HTR-8/SVneo (cell line): ENCODE results near the gene AMY2B.
A peak's percentile ranks its signal among the peaks of the same experiment; 100 is the strongest.
"Not testable (repeated sequence)": the region's sequence is repeated elsewhere in the genome, so short reads cannot be mapped to it uniquely, and the experiment has no call there.

Experiments used
- DNase-seq: peaks from one replicate; pipeline ENCODE4 v3.0.0; 2011; ENCODE audit warnings: low spot score, mixed read lengths; ENCODE audit not compliant: insufficient read length
- FAIRE-seq: peaks from 2 replicates; lab custom pipeline; 2011; peaks lifted over from hg19 to GRCh38; lab: Jason Lieb, UNC

AMY2B gene

DNA sequence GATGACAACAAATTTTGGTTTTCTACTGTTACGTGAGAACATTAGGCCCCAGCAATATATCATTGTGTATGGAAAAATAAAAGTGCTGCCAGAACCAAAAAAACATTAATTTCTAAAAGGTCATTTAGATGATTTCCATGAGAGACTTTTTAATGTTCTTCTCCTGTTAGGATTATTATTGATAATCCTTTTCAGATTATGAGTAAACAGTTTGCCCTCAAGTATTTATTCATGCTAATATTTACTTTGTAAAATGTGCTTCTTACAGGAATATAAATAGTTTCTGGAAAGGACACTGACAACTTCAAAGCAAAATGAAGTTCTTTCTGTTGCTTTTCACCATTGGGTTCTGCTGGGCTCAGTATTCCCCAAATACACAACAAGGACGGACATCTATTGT lies at the start of gene AMY2B:
Gene AMY2B (plus strand): TSS at position 301 of the 400 bp plus-strand sequence. CDS start 14 bp downstream, at position 315.
- FAIRE-seq, DNase-seq: not testable (repeated sequence)

DNA sequence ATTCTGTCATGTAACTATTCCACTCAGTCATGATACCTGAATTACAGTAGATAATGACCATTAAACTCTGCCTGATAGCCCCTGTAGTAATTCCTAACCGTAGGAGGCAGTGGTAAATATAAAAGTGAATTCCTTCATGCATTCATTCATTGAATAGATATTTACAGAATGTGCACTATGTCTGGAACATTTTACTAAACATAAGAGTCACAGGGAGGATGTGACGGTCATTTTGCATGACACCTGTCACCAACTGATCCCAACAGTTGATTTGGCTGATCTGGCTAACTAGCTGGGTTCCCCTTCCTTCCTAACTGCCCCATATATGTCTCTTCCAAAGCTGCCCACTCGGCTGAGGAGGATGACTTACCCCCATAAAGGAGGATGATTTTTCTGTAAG lies 48.0 kb upstream of the AMY2B start:
- DNase-seq (no peak), FAIRE-seq (no peak)

DNA sequence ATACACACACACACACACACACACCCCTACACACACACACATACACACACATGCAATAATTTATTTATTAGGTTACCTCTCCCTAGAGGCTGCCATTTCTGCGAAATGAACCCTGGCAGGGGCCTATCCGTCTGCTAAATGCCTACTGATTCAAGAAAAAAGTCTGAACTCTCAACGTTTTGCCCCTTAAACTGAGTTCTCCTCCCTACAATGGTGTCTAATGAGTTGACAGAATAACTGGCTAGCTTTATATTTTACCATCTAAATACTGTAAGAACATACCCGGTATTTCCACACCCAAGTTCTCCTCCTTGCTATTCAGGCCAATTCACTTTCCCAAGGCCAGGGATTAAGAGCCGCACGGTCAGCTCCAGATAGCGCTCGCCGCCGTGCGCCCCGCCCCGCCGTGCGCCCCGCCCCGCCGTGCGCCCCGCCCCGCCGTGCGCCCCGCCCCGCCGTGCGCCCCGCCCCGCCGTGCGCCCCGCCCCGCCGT lies 46.2 kb upstream of the AMY2B start:
- FAIRE-seq, result no peak
- DNase-seq, result peak; percentile 10

DNA sequence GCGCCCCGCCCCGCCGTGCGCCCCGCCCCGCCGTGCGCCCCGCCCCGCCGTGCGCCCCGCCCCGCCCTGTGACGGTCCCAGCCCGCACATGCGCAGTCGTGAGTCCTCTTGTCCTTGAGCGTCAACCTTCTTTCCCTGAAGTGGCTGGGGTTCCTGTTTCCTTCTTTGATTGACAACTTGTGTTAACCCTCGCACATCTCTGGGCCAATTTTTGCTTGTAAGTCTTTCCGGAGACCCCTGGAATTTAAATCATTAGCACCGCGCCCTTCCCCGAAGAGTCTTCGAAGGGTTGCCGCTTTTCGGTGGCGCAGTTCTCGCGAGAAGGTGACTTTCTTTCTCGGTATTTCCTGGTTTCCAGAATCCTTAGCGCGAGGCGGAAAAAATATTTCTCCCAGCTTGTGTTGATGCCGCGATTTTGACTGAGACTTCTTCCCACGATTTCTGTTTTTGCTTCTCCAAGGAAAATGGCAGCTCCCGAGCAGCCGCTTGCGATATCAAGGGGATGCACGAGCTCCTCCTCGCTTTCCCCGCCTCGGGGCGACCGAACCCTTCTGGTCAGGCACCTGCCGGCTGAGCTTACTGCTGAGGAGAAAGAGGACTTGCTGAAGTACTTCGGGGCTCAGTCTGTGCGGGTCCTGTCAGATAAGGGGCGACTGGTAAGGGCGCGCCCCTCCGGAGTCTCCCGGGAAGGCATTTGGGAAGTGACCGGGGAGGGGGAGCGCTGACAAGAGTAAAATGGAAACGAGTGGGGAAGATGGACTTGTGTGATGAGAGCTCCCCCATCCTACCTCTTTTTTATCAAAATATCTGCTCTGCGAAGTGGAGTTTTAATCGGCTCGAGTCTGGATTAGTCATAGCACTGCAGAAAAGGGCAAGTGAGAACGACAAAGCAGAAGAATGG lies 45.5 kb upstream of the AMY2B start, which contains the start of gene RNPC3:
Gene RNPC3 (plus strand): TSS at position 93 of the 901 bp plus-strand sequence. CDS start 372 bp downstream, at position 465.
- peak; percentile 43 for DNase-seq
- FAIRE-seq, result no peak

DNA sequence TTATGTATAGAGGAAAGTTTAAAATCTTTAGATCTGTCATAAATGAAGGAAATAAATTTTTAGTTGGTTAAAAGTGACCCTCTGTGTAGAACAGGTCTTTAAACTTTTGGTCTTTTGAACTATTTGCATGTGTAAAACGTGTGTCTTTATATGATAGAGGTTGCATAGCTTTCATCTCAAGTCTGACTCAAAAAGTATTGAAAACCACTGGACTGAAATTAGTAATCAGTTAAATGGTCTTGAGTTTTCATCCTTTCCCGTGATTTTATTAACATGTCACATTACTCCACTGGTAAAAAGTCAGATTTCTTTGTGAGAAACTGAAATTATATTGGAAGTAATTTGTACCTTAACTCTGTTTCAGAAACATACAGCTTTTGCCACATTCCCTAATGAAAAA lies 44.1 kb upstream of the AMY2B start:
- DNase-seq (no peak), FAIRE-seq (no peak)

DNA sequence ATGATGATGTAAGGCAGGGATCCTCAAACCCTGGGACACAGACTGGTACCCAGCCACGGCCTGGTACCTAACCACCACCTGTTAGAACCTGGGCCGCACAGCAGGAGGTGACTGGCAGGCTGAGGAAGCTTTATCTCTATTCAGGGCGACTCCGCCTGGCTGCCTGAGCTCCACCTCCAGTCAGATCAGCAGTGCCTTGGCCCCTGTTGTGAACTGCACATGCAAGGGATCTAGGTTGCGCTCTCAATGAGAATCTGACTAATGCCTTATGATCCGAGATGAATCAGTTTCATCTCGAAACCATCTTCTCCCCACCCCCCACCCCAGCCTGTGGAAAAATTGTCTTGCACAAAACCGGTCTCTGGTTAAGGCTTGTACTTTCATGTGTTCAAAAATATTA lies 41.6 kb upstream of the AMY2B start:
- FAIRE-seq (no peak), DNase-seq (no peak)

DNA sequence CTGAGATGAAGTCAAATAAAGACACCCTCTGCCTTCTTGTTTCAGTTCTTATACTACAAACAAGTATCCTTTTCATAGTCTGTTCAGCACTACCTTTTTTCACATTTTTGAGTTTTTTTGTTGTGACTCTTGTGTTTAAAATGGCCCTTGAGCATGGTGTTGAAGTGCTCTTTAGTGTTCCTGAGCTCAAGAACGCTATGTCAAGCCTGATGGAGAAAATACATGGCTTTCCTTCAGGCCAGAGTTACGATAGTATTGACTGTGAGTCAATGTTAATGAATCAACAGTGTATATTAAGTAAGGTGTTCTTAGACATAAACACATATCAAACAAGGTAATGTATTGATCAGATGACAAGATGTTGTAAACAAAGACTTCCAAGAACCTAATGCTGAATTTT lies 33.2 kb upstream of the AMY2B start:
- DNase-seq (no peak), FAIRE-seq (no peak)

DNA sequence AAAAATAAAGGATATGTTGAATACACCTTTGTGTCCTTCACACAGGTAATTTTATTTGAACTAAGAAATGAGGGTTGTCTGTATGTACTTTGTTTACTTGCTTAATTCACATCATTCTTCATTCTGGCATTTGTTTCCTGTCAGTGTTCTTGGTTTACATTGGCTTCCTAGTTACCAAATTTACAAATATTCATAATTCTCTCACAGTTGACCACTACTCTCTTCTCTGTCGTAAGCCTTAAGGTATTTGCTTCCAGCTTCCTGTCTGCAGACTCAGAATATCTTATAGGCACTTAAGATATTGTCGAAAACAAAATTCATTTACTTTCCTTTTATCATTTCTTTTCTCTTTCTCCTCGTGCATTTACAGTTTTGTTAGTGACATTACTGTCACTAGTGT lies 30.0 kb upstream of the AMY2B start:
- DNase-seq (no peak), FAIRE-seq (no peak)

DNA sequence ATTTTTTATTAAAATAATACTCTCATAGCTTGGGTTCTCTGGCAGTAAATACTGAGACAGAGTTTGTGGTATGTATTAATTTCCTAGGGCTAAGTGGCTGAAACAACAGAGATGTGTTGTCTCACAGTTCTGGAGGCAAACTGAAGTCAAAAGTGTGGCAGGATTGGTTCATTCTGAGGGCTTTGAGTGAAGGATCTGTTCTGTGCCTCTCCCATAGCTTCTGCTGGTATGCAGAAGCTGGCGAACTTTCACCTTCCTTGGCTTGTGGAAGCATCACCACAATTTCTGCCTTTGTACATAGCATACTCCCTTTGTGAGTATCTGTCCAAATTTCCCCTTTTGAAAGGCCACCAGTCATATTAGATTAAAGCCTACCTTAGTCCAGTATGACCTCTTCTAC lies 24.9 kb upstream of the AMY2B start:
- DNase-seq (no peak), FAIRE-seq (no peak)

DNA sequence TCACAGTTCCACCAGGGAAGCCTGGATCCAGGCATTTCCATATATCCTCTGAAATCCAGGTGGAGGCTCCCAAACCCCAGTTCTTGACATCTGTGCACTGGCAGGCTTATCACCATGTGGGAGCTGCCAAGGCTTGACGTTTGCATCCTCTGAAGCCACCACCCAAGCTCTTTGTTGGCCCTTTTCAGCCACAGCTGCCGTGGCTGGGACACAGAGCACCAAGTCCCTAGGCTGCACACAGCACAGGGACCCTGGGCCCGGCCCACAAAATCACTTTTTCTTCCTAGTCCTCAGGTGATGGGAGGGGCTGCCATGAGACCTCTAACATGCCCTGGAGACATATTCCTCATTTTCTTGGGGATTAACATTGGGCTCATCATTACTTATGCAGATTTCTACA lies 23.5 kb upstream of the AMY2B start:
- DNase-seq, result no peak

DNA sequence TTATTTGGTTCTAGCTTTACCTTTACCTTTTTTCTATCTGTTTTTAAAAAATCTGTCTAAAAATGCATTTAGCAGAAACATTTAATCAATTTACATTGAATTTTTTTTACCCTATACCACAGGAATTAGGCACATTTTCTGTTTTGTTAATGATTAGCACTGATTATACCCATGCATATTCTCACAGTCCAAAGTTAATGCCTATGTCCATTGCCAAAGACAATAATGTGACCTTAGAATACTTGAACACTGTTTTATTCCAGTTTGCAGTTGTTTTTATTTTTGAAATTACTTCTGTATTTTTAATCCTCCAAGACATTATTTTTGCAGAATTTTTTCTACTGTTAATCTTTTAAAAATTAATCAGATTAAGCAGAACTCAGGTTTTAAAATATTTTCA lies 11.0 kb upstream of the AMY2B start:
- no peak for DNase-seq
- no peak for FAIRE-seq

More for the DNA sequence above, 23.5 kb upstream of the AMY2B start:
- FAIRE-seq, result no peak

DNA sequence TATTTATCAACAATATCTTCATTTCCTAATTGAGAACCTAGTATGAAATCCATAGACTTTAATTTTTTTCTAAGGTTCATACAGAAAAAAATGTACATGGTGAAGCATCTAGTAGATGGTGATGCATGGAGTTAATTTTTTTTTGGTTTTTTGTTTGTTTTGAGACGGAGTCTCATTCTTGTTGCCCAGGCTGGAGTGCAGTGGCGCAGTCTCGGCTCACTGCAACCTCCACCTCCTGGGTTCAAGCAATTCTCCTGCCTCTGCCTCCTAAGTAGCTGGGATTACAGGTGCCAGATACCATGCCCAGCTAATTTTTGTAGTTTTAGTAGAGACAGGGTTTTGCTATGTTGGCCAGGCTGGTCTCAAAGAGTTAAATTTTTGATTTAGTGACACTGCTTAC lies 10.3 kb upstream of the AMY2B start:
- FAIRE-seq, DNase-seq: not testable (repeated sequence)

DNA sequence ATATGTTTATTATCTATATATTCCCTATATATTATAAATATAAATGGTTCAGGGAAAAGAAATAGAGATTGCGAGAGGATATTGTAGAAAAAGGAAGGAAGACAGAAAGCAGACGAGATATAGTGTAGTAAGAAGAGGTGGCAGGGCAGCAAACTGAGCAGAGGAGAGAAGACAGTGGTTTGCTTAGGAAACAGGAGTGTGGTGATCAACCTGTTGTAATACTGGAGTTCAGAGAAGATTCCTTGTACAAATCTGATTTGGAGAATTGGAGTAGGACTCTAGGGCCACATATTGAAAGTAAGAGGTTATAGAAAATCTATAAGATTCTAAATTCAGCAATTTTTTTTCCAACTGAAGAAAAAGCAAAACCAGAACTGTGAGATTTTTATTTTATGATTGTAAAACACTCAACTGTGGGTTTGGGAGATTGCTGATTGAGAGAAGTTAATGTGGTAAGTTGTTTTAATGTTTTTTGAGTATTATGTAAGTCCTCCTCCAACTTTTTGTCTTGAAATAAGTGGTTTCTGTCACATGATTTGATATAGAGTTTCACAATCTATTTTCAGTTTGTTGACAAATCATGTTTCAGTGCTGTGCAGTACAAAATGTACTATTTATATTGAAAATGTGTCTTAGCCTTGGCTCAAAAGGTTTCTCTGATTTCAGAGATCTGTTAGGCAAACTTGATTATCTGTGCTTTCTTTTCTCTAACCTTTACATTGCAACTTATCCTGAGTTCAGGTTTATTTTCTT lies 9.6 kb upstream of the AMY2B start:
- DNase-seq, result no peak
- FAIRE-seq, result no peak

DNA sequence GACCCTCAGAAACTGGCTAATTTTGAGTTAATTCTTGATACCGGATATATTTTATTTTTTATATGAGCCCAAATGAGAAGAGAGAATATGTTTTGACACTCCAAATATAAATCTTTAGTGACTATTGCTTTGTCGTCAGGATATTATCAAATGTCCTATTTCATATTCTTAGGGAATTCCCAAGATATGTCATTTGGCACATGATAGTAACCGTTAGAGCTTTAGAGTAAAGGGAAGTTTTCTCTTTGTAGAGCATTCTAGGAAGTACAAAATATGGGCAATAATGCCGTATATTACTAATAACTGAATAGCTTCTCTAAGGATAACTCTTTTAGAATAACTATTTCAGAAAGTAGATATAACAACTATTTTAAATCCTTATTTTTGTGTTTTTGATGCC lies 8.3 kb upstream of the AMY2B start:
- FAIRE-seq (no peak), DNase-seq (no peak)

DNA sequence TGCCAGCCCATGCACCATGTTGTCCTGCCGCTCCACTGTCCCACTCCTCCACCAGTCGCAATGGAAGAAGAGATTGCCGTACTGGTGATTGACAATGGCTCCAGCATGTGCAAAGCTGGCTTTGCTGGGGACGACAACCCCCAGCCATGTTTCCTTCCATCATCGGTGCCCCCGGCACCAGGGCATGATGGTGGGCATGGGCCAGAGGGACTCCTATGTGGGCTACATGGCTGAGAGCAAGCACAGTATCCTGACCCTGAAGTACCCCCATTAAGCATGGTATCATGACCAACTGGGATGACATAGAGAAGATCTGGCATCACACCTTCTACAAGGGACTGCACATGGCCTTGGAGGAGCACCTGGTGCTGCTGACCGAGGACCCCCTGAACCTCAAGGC lies 1.9 kb upstream of the AMY2B start:
- DNase-seq, result no peak
- no peak for FAIRE-seq

DNA sequence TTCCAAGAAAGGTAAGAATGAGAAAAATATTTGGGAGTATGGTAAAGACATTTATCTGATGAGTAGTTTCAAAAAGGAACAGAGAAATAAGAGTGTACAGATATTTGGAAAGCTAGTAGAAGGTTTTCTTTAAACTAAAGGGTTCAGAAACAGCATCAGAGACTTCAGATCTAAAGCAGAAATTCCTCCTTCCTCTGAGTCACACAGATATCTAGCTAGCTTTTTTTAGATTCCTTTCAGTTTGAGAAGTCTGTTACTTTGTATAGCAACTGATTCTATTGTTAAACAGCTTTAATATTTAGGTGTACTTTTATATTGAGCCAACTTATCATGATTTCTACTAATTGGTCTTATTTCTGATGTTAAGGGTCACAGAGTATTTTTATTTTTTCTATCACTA lies 4.7 kb downstream of the AMY2B start:
- FAIRE-seq, result no peak
- no peak for DNase-seq

DNA sequence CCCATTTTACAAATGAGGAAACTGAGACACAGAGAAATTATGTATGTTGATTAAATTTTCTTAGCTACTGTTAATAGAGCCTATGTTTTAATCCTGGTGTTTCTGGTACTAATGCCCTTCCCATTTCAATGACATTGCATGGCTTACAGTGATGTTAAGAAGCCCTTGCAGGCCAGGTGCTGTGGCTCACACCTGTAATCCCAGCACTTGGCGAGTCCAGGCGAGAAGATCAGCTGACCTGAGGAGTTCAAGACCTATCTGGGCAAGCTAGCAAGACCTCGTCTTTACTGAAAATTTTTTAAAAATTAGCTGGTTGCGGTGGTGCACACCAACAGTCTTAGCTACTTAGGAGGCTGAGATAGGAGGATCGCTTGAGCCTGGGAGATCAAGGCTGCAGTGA lies 5.4 kb downstream of the AMY2B start:
- FAIRE-seq, DNase-seq: not testable (repeated sequence)

DNA sequence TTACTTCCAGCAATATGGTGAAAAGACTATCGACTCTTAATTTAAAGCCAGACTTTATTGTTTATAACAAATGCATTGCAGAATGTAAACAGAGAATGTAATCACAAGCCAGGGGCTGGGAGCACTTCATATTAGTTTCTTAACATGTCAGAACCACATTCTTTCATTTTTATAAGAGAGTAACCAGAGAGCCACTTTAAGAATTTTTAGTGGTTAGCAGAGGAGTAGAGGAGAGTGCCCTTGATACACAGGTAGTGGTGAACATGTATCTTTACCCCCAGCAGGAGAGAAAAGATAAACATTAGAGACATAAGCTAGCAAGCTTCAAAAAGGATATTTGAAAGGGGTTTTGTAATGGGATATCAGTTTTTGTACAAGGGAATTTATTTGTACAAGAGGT lies 11.1 kb downstream of the AMY2B start:
- no peak for DNase-seq
- no peak for FAIRE-seq

DNA sequence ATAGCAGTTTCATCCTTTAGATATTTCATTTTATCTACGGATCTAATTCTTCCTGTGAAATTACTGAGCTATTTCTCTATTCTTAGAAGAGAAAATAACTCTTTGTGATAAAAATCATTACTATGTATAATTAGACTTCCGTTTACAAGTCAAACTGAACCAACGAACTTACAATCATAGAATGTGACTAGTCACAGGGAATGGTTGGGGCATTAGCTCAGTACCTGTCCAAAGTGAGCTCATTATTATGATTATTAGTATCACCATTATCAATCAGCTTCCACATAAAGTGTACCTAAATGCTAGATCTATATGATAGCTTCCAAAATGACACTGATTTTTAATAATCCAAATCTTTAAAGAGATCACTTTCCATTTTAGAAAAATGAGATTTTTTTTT lies 12.5 kb downstream of the AMY2B start:
- DNase-seq (no peak), FAIRE-seq (no peak)

DNA sequence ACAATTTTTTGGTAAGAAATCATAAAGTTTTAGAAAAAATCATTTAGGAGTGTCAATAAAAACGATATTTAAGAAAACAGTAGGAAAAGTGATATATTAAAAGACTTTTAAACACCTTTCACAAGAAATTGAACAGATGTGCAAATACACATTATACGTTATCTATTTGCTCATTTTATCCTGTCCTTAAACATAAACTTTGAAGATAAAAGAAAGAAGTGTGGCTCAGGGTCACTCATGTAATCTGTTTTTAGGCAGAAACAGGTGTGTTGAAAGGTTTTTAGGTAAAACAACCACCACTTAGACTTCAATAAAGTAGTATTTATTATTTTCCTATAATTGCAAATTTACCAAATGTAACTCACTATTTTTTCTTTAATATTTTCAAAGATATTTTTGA lies 13.1 kb downstream of the AMY2B start:
- DNase-seq (no peak), FAIRE-seq (no peak)

DNA sequence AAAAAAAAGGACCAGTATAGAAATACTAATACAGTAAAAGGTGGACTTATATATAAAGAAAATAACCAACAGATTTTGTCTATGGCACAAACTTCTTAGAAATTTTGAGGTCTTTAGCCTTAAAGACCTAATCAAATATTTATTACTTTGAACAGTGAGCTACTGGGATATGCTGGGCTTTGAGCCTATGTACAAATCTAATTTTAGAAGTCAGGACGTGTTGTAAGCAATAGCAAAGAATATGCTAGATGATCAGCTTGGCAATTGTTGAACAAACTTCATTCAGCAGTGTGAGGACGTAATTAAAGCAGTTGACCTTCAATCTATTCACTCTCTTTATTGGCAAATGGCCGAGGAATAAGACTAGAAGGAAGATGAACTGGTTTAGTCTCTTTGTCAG lies 31.4 kb downstream of the AMY2B start:
- not testable (repeated sequence) for FAIRE-seq

More for the DNA sequence above, 31.4 kb downstream of the AMY2B start:
- not testable (repeated sequence) for DNase-seq
